GM12873 (cell line): ENCODE measurements around the gene NECTIN1.

Source experiments
- CTCF ChIP-seq: IDR thresholded peaks from 2 replicates; pipeline ENCODE4 v1.5.1; 2012; ENCODE audit warnings: low read depth, mild to moderate bottlenecking, moderate library complexity, low read length, control low read depth; ENCODE audit not compliant: insufficient read depth; ENCODE audit errors: missing control alignments

NECTIN1 gene

DNA sequence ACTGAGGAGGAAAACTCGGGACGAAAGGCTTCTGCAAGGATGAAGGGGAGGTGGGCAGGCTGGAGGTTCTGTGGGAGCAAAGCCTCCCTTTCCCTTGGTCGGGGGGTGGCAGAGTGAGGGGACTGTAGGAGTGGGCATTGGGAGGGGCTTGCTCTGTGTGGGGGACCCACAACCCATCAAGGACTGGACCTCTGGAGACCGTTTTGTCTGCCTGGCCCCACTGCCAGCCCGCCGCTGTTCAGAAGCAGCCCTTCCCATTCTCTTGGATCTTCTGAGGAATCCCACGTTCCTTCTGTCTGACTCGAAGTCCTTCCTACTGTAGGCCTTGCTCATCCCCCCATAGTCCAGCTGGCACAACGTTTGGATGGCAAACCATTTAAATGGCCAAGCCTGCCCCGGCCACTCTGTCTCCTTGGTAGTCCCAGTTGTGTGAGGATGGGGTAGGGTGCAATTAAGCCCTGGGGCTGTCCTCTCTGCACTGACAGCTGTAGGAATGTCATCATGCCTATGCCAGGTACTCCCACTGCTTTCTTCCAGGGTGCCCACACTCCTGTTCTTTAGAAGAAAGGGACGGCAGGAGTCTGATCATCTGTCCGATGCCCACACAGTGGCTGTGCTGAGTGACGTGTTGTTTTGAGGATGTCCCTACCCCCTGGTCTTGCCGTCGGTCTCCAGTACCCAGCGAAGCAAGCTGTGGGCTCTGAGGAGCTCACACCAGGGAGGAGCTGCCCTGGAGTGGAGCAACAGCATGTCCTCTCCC is 17.0 kb upstream of the NECTIN1 start:
- no peak for TF ChIP-seq CTCF

- no peak for TF ChIP-seq CTCF
Measured at GRCh38 chr11:119745112-119745511, 16.1 kb upstream of the NECTIN1 start.

DNA sequence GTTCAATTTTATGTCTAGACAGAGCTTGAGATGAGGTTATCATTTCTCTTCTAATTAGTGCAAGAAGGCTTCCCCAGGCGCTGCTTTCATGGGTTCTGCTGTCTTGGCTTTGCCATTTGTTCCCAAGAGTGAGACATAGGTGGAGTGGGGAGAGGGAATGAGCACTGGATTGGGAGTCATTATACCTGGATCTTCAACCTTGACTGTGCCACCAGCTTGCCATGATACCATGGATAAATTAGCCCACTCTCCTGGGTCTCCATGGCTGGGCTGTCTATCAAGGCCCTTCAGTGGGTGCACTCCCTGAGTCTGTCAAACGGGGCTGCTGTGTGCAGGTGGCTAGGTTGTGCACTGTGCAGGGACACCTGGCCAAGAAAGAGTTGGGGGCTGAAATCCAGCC is 15.6 kb upstream of the NECTIN1 start:
- TF ChIP-seq CTCF: no peak

DNA sequence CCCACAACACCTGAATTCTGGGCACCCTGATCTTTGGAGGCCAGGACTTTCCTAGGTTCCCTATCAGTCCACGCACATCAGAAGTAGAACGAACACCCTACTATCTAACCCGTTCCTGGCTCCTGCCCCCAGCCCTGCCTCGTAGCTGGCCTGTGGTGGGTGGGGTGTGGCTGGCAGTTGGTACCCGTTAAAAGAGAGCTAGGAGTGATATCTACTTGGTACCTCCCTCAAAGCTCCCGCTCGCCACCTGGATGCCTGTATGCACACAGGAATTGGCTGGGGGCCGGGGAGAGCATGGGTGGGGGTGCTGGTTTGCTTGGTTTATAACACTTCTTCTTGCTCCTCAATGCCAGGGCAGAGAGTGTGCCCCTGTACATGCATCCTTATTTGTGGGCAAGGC is 14.0 kb upstream of the NECTIN1 start:
- TF ChIP-seq CTCF: no peak

GRCh38 chr11:119742263-119742861 is 13.4 kb upstream of the NECTIN1 start:
- TF ChIP-seq CTCF: no peak

GRCh38 chr11:119741369-119742262 is 12.6 kb upstream of the NECTIN1 start:
- peak; percentile 84 for TF ChIP-seq CTCF

DNA sequence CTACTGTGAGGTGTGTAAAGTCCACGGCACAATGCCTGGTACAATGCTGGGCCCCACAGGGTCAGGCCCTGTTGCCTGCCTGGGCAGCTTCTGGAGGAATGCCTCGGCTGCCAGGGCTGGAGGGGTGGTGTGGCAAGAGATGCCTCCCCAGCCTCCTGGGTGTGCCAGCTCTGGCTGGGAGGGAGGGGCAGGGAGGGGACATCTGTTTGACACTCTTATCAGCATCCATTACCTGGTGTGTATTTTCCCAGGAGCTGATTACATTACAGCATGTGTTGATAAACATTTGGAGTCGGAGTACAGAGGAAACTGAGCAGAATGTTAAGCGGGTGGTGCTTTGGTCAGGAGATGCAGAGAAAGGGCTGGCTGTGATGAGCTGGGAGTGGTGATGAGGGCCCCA is 11.0 kb upstream of the NECTIN1 start:
- TF ChIP-seq CTCF: no peak
